ENCODE measurements around the gene GGTLC3.
"Not testable (repeated sequence)": the region's sequence is repeated elsewhere in the genome, so short reads cannot be mapped to it uniquely, and the experiment has no call there.

GGTLC3 gene

GRCh38 chr22:18511327-18511726 lies 6.6 kb downstream of the GGTLC3 start:
- not testable (repeated sequence) for H3K27ac ChIP-seq (ENCODE audit: low read depth, low read length, severe bottlenecking); H3K4me1 ChIP-seq (ENCODE audit: control insufficient read depth, insufficient read depth, low read length, poor library complexity, severe bottlenecking); H3K36me3 ChIP-seq (ENCODE audit: control insufficient read depth, insufficient read depth, low read length); H3K9me3 ChIP-seq (ENCODE audit: control insufficient read depth, low read length); H3K4me3 ChIP-seq (ENCODE audit: extremely low read depth, insufficient read depth, low read length, poor library complexity, severe bottlenecking)
- WGBS, 2 experiments (ENCODE audit: insufficient coverage in 2 of 2), result 75 to 100% methylated on average over 1 to 2 of the region's 6 CpGs

GRCh38 chr22:18496227-18496626 lies 21.7 kb downstream of the GGTLC3 start:
- H3K4me3 ChIP-seq (ENCODE audit: extremely low read depth, insufficient read depth, low read length, poor library complexity, severe bottlenecking); H3K27ac ChIP-seq (ENCODE audit: low read depth, low read length, severe bottlenecking); H3K4me1 ChIP-seq (ENCODE audit: control insufficient read depth, insufficient read depth, low read length, poor library complexity, severe bottlenecking); H3K36me3 ChIP-seq (ENCODE audit: control insufficient read depth, insufficient read depth, low read length); H3K9me3 ChIP-seq (ENCODE audit: control insufficient read depth, low read length): not testable (repeated sequence)
- no CpG with 5 or more reads among the region's 3 CpGs for WGBS, 2 experiments (ENCODE audit: insufficient coverage in 2 of 2)
